NCI-H1694 treated with DMSO at 0.1 percent for 48 hours (cell line): ENCODE measurements around the gene RIOX2.

Experiments
- DNase-seq: peaks from one replicate; lab custom pipeline; 2025; lab: John Stamatoyannopoulos, UW

RIOX2 gene

GRCh38 chr3:97990624-97991292 is 18.5 kb upstream of the RIOX2 start:
- DNase-seq = no peak

- no peak for DNase-seq
Measured at GRCh38 chr3:97988784-97989568, 16.7 kb upstream of the RIOX2 start.

GRCh38 chr3:97987306-97987705 is 15.1 kb upstream of the RIOX2 start:
- DNase-seq = no peak

- DNase-seq = no peak
Measured at GRCh38 chr3:97983933-97984491, 11.8 kb upstream of the RIOX2 start.

- DNase-seq = no peak
Measured at GRCh38 chr3:97981886-97982285, 9.7 kb upstream of the RIOX2 start.

- peak; percentile 60 for DNase-seq
Measured at GRCh38 chr3:97979610-97980009, 7.4 kb upstream of the RIOX2 start.

GRCh38 chr3:97975466-97975865 is 3.2 kb upstream of the RIOX2 start:
- DNase-seq = peak; percentile 25

GRCh38 chr3:97974996-97975395 is 2.8 kb upstream of the RIOX2 start:
- no peak for DNase-seq

- DNase-seq = no peak
Measured at GRCh38 chr3:97972976-97973375, 745 bp upstream of the RIOX2 start.

GRCh38 chr3:97970956-97971620 is 1.1 kb downstream of the RIOX2 start:
- DNase-seq = peak; percentile 58

- peak; percentile 40 for DNase-seq
Measured at GRCh38 chr3:97970156-97970555, 2.1 kb downstream of the RIOX2 start.

- DNase-seq = no peak
Measured at GRCh38 chr3:97969541-97969940, 2.7 kb downstream of the RIOX2 start.

GRCh38 chr3:97968376-97968775 is 3.9 kb downstream of the RIOX2 start:
- no peak for DNase-seq

- no peak for DNase-seq
Measured at GRCh38 chr3:97967966-97968365, 4.3 kb downstream of the RIOX2 start.

GRCh38 chr3:97960993-97961766 is 11.1 kb downstream of the RIOX2 start:
- DNase-seq = no peak

- DNase-seq = no peak
Measured at GRCh38 chr3:97960551-97960950, 11.7 kb downstream of the RIOX2 start.

- no peak for DNase-seq
Measured at GRCh38 chr3:97959872-97960271, 12.4 kb downstream of the RIOX2 start.

- DNase-seq = no peak
Measured at GRCh38 chr3:97958796-97959195, 13.4 kb downstream of the RIOX2 start.

- no peak for DNase-seq
Measured at GRCh38 chr3:97958396-97958795, 13.8 kb downstream of the RIOX2 start.

- no peak for DNase-seq
Measured at GRCh38 chr3:97957617-97958311, 14.5 kb downstream of the RIOX2 start.

GRCh38 chr3:97956051-97956450 is 16.2 kb downstream of the RIOX2 start:
- no peak for DNase-seq
